ENCODE results near the gene RAB39A.
A peak's percentile ranks its signal among the peaks of the same experiment; 100 is the strongest.

The RAB39A gene

DNA sequence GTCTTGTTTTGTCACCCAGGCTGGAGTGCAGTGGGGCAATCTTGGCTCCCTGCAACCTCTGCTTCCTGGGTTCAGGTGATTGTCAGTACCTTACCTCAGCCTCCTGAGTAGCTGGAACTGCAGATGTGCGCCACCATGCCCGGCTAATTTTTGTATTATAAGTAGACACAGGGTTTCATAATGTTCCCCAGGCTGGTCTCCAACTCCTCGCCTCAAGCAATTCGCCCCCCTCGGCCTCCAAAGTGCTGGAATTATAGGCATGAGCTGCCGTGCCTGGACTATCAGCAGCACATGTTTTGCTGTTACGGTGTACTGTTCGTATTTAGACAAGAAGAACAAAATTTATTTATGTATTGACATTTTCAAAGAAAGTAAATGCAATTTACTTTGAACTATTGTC, 34.8 kb downstream of the RAB39A start:
- DNase-seq: no peak

DNA sequence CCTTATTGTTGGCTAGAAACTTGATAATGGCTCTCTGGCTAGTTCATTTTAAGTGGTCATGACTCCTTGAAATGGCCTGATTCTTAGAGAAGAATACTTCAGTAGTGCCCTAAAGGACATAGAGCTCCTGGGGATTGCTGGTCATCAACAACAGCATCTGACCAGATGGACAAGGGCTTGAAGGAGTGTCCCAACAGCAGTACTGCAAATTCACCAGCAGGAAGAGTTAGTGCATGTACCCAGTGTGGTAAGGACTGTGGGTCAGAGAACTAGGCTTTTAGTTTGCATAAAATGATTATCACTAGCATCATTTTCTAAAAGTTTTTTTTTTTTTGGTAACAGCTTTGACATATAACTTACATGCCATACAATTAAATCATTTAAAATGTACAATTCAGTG, 41.0 kb downstream of the RAB39A start:
- DNase-seq: no peak

DNA sequence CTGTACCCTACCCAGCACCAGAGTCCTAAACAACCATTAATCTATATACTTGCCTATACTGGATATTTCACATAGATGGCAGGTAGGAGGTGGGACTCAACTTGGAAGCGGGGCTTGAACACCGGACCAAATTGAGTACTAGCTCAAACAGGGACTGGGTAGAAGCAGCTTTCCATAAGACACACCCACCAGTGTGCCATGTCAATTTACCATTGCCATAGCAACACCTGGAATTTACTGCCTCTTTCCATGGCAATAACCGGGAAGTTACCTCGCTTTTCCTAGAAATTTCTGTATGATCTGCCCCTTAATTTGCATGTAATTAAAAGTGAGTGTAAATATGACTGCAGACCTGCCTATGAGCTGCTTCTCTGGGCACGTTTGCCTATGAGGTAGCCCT, 41.8 kb downstream of the RAB39A start:
- no peak for DNase-seq

DNA sequence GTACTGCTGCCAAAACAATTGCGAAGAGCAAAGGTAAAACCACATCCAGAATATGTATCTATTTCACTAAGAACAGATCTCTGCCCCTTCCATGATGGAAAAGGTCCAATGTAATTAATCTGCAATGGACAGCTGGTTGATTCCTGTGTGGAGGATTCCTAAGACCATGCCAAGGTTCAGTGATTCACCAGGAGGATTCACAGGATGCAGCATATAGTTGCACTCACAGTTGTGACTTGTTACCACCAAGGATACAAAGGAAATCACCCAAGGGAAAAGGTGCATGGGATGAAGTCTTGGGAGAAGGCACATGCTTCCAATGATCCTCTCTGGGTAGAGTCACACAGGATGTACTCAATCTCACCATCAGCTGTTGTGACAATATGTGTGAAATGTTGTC, 45.4 kb downstream of the RAB39A start:
- no peak for DNase-seq

DNA sequence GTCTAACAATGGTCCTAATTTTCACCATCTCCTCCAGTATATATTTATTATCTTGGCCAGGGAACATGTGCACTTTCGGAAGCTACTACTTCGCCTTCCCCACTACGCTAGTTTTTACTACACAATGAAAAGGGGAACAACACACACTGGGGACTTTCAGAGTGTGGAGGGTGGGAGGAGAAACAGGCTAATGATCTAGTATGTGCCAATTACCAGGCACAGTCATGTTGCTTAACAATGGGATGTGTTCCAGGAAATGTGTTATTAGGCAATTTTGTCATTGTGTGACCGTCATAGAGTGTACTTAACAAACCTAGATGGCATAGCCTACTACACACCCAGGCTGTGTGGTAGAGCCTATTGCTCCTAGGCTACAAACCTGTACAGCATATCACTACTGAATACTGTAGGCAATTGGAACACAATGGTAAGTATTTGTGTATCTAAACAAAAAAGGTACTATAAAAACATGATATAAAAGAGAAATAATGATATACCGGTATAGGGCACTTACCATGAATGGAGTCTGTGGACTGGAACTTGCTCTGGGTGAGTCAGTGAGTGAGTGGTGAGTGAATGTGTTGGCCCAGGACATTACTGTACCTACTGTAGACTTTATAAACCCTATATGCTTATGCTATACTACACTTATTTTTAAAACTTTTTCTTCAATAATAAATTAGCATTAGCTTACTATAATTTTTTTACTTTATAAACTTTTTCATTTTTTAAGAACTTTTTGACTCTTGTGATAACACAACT, 60.3 kb downstream of the RAB39A start:
- peak; percentile 47 for DNase-seq

DNA sequence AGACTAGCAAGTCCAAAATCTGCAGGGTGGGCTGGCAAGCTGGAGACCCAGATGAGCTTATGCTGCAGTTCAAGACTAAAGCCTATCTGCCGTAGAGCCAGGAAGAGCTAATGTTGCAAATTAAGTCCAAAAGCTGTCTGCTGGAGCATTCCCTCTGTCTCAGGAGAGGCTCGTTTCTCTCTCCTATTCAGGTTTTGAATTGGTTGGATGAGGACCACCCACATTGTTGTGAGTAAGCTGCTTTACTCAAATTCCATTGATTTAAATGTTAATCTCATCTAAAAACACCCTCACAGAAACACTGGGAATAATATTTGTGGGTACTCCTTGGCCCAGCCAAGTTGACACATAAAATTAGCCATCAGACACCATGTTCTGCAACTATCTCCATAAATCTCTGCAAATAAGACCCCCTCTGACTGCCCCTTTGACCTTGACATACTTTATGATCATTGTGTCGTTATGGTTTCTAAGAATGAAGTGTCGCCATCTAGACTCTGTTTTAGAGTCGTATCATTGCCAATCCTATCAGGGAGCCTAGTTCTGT, 63.7 kb downstream of the RAB39A start:
- DNase-seq: no peak

DNA sequence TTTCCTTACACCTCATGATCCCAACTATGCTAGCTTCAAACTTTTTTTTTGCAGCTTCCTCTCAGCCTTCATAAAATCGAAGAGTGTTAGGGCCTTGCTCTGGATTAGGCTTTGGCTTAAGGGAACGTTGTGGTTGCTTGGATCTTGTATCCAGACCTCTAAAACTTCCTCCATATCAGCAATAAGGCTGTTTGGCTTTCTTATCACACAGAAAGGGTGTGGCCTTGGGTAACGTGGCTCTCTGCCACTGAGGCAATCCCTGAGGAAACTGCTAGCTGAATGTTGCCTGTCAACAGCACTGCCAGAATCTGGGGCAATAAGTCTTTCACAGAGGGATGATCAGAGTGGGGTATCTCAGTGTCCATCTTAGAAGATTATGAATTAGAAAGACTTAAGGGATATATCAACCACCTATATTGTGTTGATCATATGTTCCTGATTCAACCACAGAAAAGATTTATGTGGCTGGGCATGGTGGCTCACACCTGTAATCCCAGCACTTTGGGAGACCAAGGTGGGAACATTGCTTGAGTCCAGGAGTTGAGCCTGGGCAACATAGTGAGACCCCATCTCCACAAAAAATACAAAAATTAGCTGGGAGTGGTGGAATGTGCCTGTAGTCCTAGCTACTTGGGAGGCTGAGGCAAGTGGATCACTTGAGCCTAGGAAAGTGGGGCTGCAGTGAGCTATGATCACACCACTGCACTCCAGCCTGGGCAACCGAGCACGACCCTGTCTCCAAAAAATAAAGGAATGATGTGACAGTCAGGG, 67.9 kb downstream of the RAB39A start:
- no peak for DNase-seq

DNA sequence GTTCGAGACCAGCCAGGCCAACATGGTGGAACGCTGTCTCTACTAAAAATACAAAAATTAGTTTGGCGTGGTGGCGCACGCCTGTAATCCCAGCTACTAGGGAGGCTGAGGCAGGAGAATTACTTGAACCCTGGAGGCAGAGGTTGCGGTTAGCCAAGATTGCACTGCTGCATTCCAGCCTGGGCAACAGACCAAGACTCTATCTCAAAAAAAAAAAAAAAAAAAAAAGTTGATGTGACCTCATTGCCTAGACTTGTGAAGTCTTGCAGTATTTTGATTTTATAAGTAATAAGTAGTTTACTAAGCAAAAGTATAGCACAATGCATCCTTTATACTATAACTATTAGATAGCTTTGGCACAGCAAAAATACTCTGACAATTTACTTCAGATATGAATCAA, 70.5 kb downstream of the RAB39A start:
- no peak for DNase-seq

DNA sequence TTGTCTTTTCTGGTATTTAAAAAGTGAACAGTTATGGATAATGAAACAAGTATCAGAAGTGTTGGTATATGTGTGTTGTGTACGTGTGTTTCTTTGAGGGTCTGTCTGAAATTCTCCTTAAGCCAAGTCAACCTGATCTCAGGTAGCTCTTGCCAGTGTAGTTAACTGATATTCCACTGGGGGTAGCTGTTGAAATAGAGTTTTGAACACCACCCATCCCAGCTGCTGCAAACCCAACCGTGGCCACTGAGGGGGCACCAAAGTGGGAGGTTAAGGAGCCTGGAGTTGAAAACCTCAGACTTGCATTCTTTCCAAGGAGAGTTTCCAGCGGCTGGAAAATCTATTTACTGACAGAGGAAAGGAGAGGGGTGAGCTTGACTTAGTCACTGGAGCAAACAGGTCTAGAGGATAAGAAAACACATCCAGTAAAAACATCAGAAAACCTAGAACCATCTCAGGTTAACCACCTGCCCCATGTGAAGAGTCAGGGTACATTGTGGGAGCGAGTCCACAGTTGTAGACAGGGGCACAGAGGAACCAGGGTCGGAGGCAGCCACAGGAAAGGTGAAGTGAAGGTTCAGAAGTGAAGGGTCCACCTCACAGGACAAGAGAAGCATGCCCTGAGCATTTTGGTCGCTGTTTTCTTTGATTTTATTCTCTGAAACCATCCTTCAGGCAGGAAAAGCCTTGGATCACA, 71.7 kb downstream of the RAB39A start:
- peak; percentile 5 for DNase-seq

DNA sequence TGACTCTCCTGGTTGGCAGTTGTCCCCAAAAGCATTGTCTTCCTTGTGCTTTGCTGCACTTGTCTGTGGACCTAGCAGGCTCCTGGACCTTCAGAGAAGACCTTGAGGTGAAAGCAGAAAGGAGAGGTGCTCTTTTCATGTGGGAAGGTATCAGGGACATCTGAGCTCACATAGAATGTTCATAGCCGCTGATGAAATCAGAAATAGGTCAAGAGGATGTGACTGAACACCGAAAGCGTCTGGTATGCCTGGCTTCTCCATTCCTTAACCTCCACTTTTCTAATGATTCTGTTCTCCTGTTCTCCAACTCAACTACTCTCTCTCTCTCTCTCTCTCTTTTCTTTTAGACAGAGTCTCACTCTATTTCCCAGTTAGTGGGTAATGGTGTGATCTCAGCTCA, 74.2 kb downstream of the RAB39A start:
- DNase-seq: no peak

DNA sequence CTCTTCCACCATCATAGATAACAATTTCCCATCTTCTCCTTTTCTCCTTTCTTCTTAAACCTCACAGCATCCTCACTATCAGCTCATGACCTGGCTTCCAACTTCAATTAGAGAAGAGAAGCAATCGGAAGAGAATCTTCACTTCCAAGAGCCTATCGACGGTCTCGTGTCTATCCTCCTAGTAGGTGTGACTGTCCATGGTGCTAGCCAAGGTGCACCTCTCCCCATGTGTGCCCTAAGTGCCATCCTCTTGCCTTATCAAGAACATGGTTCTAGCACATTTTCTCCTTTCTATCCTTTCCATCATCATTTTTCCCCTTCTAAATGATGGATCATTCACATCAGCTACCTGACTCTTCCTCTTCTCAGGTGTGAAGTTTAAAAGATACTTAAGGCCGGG, 75.4 kb downstream of the RAB39A start:
- no peak for DNase-seq

DNA sequence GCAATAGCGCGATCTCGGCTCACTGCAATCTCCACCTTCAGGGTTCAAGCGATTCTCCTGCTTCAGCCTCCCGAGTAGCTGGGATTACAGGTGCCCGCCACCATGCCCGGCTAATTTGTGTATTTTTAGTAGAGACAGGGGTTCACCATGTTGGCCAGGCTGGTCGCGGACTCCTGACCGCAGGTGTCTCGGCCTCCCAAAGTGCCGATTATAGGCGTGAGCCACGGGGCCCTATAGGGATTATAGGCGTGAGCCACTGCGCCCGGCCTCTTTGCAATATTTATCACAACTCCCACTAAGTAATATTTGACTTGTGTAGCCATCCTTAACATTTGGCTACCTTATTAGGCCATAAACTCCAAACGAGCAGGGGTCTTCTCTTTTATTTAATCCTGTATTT, 79.6 kb downstream of the RAB39A start:
- no peak for DNase-seq

DNA sequence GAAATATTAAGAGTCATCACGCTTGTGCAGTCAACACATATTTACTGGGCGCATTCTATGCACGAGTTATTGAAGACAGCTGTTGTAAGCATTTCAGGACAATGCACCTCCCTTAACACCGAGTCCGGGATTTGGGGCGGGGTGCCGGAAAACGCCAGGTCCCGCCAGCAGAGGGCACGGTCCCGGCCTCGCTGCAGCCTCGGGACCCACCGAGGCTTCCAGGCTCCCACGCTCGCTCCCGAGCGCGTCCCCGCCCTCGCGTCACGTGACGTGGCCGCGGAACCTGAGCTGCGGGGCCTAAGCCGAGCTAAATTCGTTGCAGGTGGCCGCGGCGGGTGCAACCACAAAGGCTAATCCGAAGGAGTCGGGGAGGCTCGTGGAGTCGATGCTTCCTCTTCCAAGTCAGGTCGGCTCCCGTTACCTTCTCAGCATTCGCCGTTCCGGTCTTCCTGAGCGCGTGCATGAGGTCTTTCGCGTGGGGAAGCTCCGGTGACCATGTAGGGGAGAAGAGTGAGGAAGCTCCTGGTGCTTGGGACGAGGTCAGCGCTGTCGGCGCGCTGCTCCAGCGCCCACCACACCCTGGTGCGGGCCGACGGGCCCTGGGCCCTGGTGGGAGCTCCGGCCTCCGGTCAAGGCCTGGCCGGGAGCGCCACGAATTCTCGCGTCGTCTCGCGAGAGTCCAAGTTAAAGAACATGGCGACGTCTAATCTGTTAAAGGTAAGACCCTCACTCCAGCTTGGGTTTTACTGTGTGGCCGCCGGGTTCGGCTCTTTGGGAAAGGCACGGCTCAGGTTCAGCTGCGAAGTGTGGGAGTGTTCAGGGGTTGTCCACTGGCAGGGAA, 80.6 kb downstream of the RAB39A start, which contains the start of gene CUL5:
Gene CUL5, plus strand, starts transcription at position 243 of the 841 bp plus-strand sequence. Its CDS starts 451 bp downstream, at position 694.
- peak; percentile 87 for DNase-seq

DNA sequence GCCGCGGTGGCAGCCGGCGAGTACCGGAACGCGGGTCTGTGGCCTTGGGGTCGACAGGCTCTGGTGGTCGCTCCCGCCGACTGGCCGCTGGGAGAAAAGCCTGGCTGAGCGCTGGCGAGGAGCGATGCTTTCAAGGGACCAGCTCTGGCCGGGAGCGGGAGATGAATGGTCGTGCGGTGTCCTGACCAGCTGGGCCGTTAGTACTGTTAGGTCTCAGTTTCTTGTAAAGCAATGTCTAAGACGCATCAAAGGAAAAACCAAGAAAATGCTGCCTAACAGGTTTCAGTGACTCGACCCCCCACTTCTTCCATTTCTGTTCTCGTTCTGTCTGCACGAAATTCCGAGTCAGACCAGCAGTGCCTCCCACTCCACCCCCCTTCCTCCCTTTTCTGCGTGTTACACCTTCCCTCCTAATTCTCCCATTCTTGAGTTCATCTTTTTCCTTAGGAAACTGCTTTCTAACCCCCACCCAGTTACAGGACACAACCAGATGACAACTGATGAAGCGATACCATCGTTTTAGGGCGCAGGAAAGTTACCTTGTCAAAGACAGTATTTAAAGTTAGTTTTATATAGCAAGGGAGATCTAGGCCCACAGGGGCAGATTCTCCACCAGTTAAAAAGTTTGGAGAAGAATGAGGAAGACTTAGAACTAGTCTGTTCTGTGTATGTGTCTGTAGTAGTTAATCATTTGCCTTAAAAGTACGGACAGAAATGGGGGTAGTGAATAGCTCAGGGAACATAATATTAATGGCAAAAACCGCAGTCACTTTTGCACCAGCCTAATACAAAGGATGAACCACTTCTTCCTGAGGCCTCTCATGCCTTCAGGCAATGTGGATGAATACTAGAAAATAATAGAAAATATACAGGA, 81.5 kb downstream of the RAB39A start:
- no peak for DNase-seq

DNA sequence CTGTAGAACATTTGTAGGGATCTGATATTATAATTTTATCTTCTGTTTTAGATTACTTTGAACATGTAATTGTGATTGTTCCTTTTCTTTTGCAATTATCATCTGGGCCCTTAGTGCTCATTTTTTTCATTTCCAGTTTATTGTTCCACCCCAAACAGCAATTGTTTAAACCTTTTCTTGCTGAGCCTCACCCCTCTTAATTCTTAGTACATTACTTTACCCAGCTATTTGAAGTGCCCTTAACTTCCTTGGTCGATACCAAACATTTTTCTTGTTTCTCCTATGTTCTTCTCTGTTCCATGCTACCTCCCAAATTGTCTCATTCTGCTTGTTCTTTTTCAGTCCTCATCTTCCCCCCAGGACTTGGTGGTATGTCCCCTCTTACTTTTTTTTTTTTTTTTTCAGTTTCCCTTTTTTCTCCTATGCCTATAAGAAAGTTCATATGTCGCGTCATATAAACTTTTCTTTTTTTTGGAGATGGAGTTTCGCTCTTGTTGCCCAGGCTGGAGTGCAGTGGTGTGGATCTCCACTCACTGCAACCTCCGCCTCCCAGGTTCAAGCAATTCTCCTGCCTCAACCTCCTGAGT, 84.0 kb downstream of the RAB39A start:
- DNase-seq: no peak
